HG02588 (cell line): ENCODE data around the gene LPAR5.
A peak's percentile ranks its signal among the peaks of the same experiment; 100 is the strongest.

Source experiments
- ATAC-seq: cut with Tn5 transposase; IDR thresholded peaks from one replicate; pipeline ENCODE4 v1.9.1; 2021; ENCODE audit warnings: mild to moderate bottlenecking, moderate library complexity; ENCODE audit not compliant: unreplicated experiment

LPAR5 gene

GRCh38 chr12:6635856-6636531 is at the start of gene LPAR5:
LPAR5 (minus strand) TSS chr12:6635959; CDS start chr12:6621248, 14,711 bp downstream.
- no peak for ATAC-seq

- ATAC-seq = no peak
These were observed 48.9 kb upstream of the LPAR5 start for GRCh38 chr12:6684609-6685008.

- ATAC-seq = no peak
These were observed 41.2 kb upstream of the LPAR5 start for GRCh38 chr12:6676962-6677361.

- no peak for ATAC-seq
These were observed 36.4 kb upstream of the LPAR5 start for GRCh38 chr12:6672143-6672542.

- ATAC-seq = no peak
These were observed 31.9 kb upstream of the LPAR5 start for GRCh38 chr12:6667559-6668210.

- no peak for ATAC-seq
These were observed 30.5 kb upstream of the LPAR5 start for GRCh38 chr12:6666211-6666610.

GRCh38 chr12:6664902-6665301 is 29.1 kb upstream of the LPAR5 start:
- ATAC-seq = no peak

GRCh38 chr12:6662906-6663742 is 27.4 kb upstream of the LPAR5 start, which contains the start of gene ING4:
ING4 (minus strand) TSS chr12:6663119; CDS start chr12:6663101, 18 bp downstream.
- peak; percentile 95 for ATAC-seq

GRCh38 chr12:6662602-6662905 is 26.8 kb upstream of the LPAR5 start:
- no peak for ATAC-seq

- no peak for ATAC-seq
These were observed 18.2 kb upstream of the LPAR5 start for GRCh38 chr12:6653987-6654386.

- ATAC-seq = no peak
These were observed 17.6 kb upstream of the LPAR5 start for GRCh38 chr12:6653342-6653741.

- no peak for ATAC-seq
These were observed 16.6 kb upstream of the LPAR5 start for GRCh38 chr12:6652391-6652790.

- ATAC-seq = no peak
These were observed 15.1 kb upstream of the LPAR5 start for GRCh38 chr12:6650832-6651231.

- no peak for ATAC-seq
These were observed 11.4 kb upstream of the LPAR5 start, which contains the start of gene ACRBP for GRCh38 chr12:6647083-6647604. ACRBP (minus strand) TSS chr12:6647432; CDS start chr12:6647366, 66 bp downstream.

- ATAC-seq = no peak
These were observed 10.7 kb upstream of the LPAR5 start for GRCh38 chr12:6646276-6647082.

- no peak for ATAC-seq
These were observed 9.1 kb upstream of the LPAR5 start for GRCh38 chr12:6644903-6645302.

- no peak for ATAC-seq
These were observed 8.5 kb upstream of the LPAR5 start for GRCh38 chr12:6644257-6644596.

- ATAC-seq = no peak
These were observed 8.0 kb upstream of the LPAR5 start for GRCh38 chr12:6643569-6644256.

GRCh38 chr12:6641131-6641530 is 5.4 kb upstream of the LPAR5 start:
- no peak for ATAC-seq

GRCh38 chr12:6640497-6640896 is 4.7 kb upstream of the LPAR5 start:
- ATAC-seq = no peak
